Karpas-422 (cell line): ENCODE data around the gene ZC3H6. TPM values are rescaled to one million over a fixed set of nuclear protein-coding genes. Genes with fewer than 3 reads are reported as not detected.

Source experiments
- DNase-seq: peaks from one replicate; pipeline ENCODE4 v3.0.0-alpha.2; 2015
- H2AFZ ChIP-seq: fragments of 200-600 bp; sonication (generic); 2 replicates; pipeline ENCODE4 v1.6.1; 2014; ENCODE audit warnings: antibody characterized with exemption, low read length, mixed read lengths
- H3K27ac ChIP-seq: fragments of 200-600 bp; sonication (generic); 2 replicates; pipeline ENCODE4 v1.5.1; 2014; ENCODE audit warnings: mild to moderate bottlenecking, low read length, moderate library complexity
- H3K27me3 ChIP-seq: fragments of 200-600 bp; sonication (generic); 2 replicates; pipeline ENCODE4 v1.6.1; 2014; ENCODE audit warnings: low read length, mixed read lengths
- H3K36me3 ChIP-seq: fragments of 200-600 bp; sonication (generic); 2 replicates; pipeline ENCODE4 v1.6.1; 2014; ENCODE audit warnings: low read length, mixed read lengths; ENCODE audit not compliant: insufficient read depth
- H3K4me1 ChIP-seq: fragments of 200-600 bp; sonication (generic); 2 replicates; pipeline ENCODE4 v1.6.1; 2014; ENCODE audit warnings: mild to moderate bottlenecking, low read length, mixed read lengths
- H3K4me2 ChIP-seq: fragments of 200-600 bp; sonication (generic); 2 replicates; pipeline ENCODE4 v1.6.1; 2014; ENCODE audit warnings: low read length, low read depth, mild to moderate bottlenecking; ENCODE audit not compliant: poor library complexity, severe bottlenecking
- H3K4me3 ChIP-seq: fragments of 200-600 bp; sonication (generic); 2 replicates; pipeline ENCODE4 v1.5.1; 2014; ENCODE audit warnings: mild to moderate bottlenecking, antibody characterized with exemption, low read length, mixed read lengths
- H3K79me2 ChIP-seq: fragments of 200-600 bp; sonication (generic); 2 replicates; pipeline ENCODE4 v1.6.1; 2014; ENCODE audit warnings: mild to moderate bottlenecking, low read length, mixed read lengths
- H3K9ac ChIP-seq: fragments of 200-600 bp; sonication (generic); 2 replicates; pipeline ENCODE4 v1.6.0; 2014; ENCODE audit warnings: low read length
- H3K9me2 ChIP-seq: fragments of 200-600 bp; sonication (generic), shearing (Covaris generic); replicated peaks from 2 replicates; pipeline ENCODE4 v1.6.0; 2014; ENCODE audit warnings: mild to moderate bottlenecking, low read length, moderate library complexity; ENCODE audit not compliant: insufficient read depth
- H3K9me3 ChIP-seq: fragments of 300-700, 200-600 bp; sonication (generic); 2 replicates; pipeline ENCODE4 v1.6.1; 2014; ENCODE audit warnings: low read length, mixed read lengths
- H4K20me1 ChIP-seq: fragments of 200-600 bp; sonication (generic); 2 replicates; pipeline ENCODE4 v1.6.1; 2014; ENCODE audit warnings: mild to moderate bottlenecking, antibody characterized with exemption, low read length, low read depth; ENCODE audit not compliant: insufficient read depth
- total RNA-seq: library from RNA; depleted of rRNA; stranded (reverse); fragments of >200 nt; shearing (Covaris generic); gene quantifications from 2 replicates; pipeline ENCODE4 v1.2.3, GENCODE V29; 2014; ENCODE audit warnings: low replicate concordance

Gene ZC3H6
- total RNA-seq, 1 experiment from 2014 or later, result 2.9 TPM

DNA sequence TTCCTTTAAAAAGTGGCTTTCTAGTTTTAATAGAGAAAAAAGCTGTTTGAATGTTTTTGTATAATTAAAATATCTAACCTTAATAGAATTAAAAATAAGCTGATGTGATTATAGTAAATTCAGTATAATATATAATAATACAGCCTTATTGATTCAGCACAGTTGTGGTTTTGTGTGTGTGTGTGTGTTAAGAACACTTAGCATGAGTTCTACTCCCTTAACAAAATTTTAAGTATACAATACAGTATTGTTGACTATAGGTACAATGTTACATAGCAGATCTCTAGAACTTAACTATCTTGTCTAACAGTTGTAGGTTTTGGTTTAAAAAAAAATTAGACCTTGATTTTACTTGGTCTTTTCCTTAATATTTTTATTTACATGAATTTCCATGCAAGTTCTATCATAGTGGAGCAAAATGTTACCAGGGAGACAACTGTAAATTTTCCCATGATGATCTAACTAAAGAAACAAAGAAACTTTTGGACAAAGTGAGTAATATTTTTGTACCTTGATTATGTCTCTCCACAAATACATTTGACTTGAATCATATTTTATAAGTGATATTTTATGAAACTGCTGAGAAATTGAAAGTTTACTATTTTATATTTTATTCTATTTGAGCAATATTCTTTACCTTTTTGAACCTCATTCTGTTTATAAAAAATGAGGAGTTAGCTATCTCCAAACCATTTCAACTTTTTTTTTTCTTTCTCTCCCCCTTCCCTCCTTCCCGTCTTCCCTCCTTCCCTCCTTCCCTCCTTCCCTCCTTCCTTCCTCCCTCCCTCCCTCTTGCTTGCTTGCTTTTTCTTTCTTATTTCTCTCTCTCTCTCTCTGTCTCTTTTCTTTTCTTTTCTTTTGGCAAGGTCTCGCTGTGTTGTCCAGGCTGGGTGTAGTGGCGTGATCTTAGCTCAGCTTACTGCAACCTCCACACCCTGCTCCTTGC lies 46.3 kb downstream of the ZC3H6 start:
- Histone ChIP-seq H3K9me2 (no peaks in the 10 kb centered on the region), H3K4me1 (no peaks in the 10 kb centered on the region), H2AFZ (no peak overlapping the region), H3K9me3 (no peaks in the 10 kb centered on the region), H3K36me3 (no peaks in the 10 kb centered on the region), H3K4me2 (no peak overlapping the region), H4K20me1 (no peaks in the 10 kb centered on the region), H3K27me3 (no peaks in the 10 kb centered on the region), H3K27ac (no peak overlapping the region), H3K9ac (no peak overlapping the region), H3K4me3 (no peak overlapping the region), H3K79me2 (no peaks in the 10 kb centered on the region)
- DNase-seq, result no peak

DNA sequence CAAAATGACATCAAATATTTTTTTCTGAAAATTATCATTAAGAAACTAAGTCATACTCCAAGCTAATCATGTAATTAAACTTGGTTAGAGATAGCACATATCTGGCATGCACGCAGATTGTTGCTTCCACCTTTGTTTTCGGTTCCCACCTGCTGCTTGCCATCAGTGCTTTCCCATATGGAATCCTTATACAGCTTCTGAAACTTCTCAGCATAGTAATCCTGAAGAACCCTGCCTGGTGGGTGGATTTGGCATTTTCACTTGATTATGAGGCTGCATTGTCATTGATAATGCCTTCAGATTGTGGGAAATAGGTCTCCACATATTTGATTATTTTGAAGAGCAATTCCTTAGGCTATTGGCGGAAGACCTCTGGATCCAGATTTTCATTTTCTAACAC lies 47.5 kb downstream of the ZC3H6 start:
- H3K36me3 ChIP-seq, result no peaks in the 10 kb centered on the region
- no peaks in the 10 kb centered on the region for H3K27me3 ChIP-seq
- no peaks in the 10 kb centered on the region for H3K79me2 ChIP-seq
- no peak overlapping the region for H3K27ac ChIP-seq
- no peak overlapping the region for H3K4me2 ChIP-seq
- H3K9me2 ChIP-seq, result no peaks in the 10 kb centered on the region
- no peaks in the 10 kb centered on the region for H3K9me3 ChIP-seq
- DNase-seq, result no peak
- no peak overlapping the region for H3K9ac ChIP-seq
- no peaks in the 10 kb centered on the region for H4K20me1 ChIP-seq
- no peaks in the 10 kb centered on the region for H3K4me1 ChIP-seq
- no peak overlapping the region for H3K4me3 ChIP-seq
- H2AFZ ChIP-seq, result no peak overlapping the region

DNA sequence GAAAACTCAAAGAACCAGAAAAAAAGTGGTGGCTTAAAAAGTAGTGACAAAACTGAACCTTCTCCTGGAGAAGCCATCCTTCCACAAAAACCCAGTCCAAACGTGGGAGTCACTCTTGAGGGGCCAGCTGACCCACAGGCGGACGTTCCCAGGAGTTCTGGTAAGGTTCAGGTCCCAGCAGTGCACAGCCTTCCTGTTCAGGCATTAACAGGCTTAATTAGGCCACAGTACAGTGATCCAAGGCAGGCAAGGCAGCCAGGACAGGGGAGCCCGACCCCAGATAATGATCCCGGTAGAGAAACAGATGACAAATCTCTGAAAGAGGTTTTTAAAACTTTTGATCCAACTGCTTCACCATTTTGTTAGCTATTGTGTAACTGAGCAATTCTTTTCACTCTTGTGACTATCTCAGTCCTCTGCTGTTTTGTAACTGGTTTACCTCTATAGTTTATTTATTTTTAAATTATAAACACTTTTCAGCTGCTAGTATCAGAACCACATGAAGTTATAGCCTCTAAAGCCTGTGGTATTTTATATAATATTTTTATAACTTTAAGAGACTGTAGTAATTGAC lies 56.8 kb downstream of the ZC3H6 start:
- Histone ChIP-seq H4K20me1 (no peaks in the 10 kb centered on the region), H3K4me1 (no peaks in the 10 kb centered on the region), H2AFZ (no peak overlapping the region), H3K9ac (no peak overlapping the region), H3K79me2 (no peaks in the 10 kb centered on the region), H3K9me2 (no peaks in the 10 kb centered on the region), H3K27me3 (no peaks in the 10 kb centered on the region), H3K27ac (no peak overlapping the region), H3K4me2 (no peak overlapping the region), H3K9me3 (no peaks in the 10 kb centered on the region), H3K4me3 (no peak overlapping the region), H3K36me3 (no peaks in the 10 kb centered on the region)
- DNase-seq, result no peak

DNA sequence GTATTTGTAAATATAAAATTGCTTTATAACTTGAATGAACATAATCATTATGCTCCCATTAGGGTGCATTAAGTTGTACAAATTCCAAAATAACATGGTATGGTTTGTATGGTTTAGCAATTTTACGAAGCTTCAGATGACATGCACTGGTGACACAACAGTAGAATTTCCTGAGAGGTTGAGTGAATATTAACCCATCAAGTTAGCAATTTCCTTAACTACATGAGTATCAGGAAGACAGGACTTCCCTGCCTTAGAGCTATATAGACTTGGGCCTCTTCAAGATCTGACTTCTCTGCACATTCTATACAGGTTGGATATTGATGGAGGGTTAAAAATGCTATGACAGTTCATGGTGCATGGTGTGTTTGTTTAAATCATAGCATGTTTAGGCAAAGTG lies 60.2 kb downstream of the ZC3H6 start:
- H3K4me3 ChIP-seq, result no peak overlapping the region
- H2AFZ ChIP-seq, result no peak overlapping the region
- H3K36me3 ChIP-seq, result no peaks in the 10 kb centered on the region
- no peaks in the 10 kb centered on the region for H3K9me3 ChIP-seq
- no peak overlapping the region for H3K9ac ChIP-seq
- no peak overlapping the region for H3K27ac ChIP-seq
- no peaks in the 10 kb centered on the region for H4K20me1 ChIP-seq
- H3K9me2 ChIP-seq, result no peaks in the 10 kb centered on the region
- no peak for DNase-seq
- H3K4me2 ChIP-seq, result no peak overlapping the region
- no peaks in the 10 kb centered on the region for H3K79me2 ChIP-seq
- no peaks in the 10 kb centered on the region for H3K4me1 ChIP-seq
- no peaks in the 10 kb centered on the region for H3K27me3 ChIP-seq

DNA sequence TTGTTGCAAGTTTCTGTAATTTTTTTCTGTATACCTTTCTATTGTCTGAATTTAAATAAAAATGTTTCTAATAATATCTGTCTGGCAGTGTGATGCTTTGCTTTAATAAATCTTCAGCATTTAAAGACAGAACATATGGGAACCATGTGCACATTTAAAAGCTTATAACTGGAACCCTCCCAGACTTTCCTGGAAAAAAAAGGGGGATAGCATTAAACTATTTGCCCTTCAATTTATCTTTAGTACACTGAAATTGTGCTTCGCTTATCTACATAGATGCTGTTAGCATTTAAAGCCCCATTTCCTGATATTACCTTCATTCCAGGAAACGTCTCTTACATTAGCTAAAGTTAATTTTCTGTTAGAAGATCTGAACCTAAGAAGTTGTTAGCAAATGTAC lies 64.6 kb downstream of the ZC3H6 start:
- DNase-seq, result no peak
- H3K36me3 ChIP-seq, result no peaks in the 10 kb centered on the region
- H3K4me3 ChIP-seq, result no peak overlapping the region
- H3K9me2 ChIP-seq, result no peaks in the 10 kb centered on the region
- H3K4me1 ChIP-seq, result no peaks in the 10 kb centered on the region
- no peaks in the 10 kb centered on the region for H3K9me3 ChIP-seq
- no peaks in the 10 kb centered on the region for H4K20me1 ChIP-seq
- H3K79me2 ChIP-seq, result no peaks in the 10 kb centered on the region
- H3K4me2 ChIP-seq, result no peak overlapping the region
- H3K27me3 ChIP-seq, result no peaks in the 10 kb centered on the region
- no peak overlapping the region for H3K27ac ChIP-seq
- no peak overlapping the region for H2AFZ ChIP-seq
- H3K9ac ChIP-seq, result no peak overlapping the region

DNA sequence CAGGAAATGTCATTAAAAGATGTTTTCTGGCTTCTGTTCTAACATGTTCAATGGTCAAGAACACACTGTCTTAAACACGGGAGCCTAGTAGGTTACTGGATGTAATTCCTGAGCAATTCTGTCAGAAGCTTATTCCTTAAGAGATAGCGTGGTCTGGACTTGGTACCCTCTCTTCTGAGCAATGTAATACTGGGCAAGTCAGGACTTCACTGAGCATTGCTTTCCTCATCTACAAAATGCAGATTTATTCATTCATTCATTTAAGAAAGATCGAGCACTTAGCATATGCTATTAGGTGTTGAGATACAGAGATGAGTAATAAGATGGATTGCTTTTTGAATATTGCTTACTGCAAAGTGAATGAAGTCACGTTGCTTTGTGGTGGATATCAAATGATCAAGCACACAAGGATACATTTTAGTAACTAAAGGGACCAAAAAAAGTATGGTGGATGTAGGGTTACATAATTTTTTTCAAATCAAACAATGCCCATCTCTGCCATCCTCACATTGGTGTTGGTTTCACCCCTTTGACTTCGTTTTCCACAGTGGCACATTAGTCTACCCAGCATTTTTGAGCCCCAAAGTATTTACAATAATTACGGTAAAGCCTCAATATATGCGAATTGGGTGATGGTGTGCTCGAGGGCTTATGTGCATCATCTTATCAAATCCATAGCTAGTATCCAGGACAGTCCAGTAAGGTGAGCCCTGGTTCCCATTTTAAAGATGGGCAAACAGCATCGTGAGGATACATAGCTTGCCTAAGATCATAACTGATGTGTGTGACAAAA lies 65.3 kb downstream of the ZC3H6 start:
- Histone ChIP-seq H3K9ac (no peak overlapping the region), H3K79me2 (no peaks in the 10 kb centered on the region), H3K4me1 (no peaks in the 10 kb centered on the region), H4K20me1 (no peaks in the 10 kb centered on the region), H2AFZ (no peak overlapping the region), H3K27me3 (no peaks in the 10 kb centered on the region), H3K4me3 (no peak overlapping the region), H3K4me2 (no peak overlapping the region), H3K9me2 (no peaks in the 10 kb centered on the region), H3K36me3 (no peaks in the 10 kb centered on the region), H3K9me3 (no peaks in the 10 kb centered on the region), H3K27ac (no peak overlapping the region)
- no peak for DNase-seq

DNA sequence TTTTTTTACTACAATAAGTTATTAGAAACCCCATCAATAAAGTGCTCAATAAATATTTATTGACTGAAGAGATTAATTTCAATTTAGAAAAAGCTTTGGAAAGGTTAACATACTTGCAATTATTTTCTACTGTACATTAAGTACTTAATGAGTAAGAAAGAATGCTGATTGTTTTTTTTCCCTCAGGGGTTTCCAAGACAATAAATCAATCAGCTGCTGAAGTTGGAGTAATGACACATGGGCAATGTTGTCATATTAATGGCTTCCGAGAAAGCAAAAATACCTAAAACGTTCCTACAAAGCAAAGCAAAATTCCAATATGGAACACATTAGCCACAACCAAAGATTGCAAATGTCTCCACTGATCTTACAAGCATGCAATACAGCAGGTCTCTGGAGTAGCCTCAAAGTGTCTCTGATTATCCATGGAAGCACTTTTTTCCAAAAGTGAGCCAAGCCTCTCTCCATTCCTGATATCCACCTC lies 66.7 kb downstream of the ZC3H6 start:
- Histone ChIP-seq H3K9me2 (no peaks in the 10 kb centered on the region), H3K4me3 (no peak overlapping the region), H3K36me3 (no peaks in the 10 kb centered on the region), H3K9ac (no peak overlapping the region), H3K4me1 (no peaks in the 10 kb centered on the region), H3K79me2 (no peaks in the 10 kb centered on the region), H3K9me3 (no peaks in the 10 kb centered on the region), H3K27ac (no peak overlapping the region), H4K20me1 (no peaks in the 10 kb centered on the region), H2AFZ (no peak overlapping the region), H3K4me2 (no peak overlapping the region), H3K27me3 (no peaks in the 10 kb centered on the region)
- no peak for DNase-seq
